NCI-H128 (cell line): ENCODE results near the gene TMEM229B.
"Not testable (repeated sequence)": the region's sequence is repeated elsewhere in the genome, so short reads cannot be mapped to it uniquely, and the experiment has no call there.

Experiments
- DNase-seq: peaks from one replicate; lab custom pipeline; 2025; ENCODE audit not compliant: unreplicated experiment; lab: John Stamatoyannopoulos, UW

The TMEM229B gene

DNA sequence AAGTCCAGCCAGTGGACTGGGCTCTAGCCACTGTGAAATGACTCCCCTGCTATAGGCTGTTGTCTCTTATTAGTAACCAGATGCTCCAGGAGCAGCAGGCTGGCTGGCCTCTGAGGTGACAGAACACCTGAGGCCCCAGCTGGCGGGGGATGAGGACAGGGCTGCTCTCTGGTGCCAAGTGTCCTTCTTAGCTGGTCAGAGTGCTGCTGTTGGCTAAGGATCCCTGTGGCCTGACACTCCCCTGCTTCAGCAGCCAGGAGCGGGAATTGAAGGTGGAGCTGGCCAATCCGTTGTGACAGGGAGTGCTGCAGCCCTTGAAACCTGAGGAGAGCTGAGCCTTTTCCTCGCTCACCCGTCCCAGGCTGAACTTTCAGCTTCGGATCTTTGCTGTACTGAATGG lies 30.7 kb downstream of the TMEM229B start:
- no peak for DNase-seq

DNA sequence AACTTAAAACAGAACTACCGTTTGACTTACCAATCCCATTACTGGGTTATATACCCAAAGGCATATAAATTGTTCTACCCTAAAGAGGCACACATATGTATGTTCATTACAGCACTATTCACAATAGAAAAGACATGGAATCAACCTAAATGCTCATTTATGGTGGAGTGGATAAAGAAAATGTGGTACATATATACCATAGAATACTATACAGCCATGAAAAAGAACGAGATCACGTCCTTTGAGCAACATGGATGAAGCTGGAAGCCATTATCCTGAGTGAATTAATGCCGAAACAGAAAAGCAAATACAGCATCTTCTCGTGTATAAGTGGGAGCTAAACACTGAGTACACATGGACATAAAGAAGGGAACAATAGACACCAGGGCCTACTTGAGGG lies 31.8 kb downstream of the TMEM229B start:
- DNase-seq = no peak

GRCh38 chr14:67453575-67454300 lies 34.8 kb downstream of the TMEM229B start:
- DNase-seq = no peak

DNA sequence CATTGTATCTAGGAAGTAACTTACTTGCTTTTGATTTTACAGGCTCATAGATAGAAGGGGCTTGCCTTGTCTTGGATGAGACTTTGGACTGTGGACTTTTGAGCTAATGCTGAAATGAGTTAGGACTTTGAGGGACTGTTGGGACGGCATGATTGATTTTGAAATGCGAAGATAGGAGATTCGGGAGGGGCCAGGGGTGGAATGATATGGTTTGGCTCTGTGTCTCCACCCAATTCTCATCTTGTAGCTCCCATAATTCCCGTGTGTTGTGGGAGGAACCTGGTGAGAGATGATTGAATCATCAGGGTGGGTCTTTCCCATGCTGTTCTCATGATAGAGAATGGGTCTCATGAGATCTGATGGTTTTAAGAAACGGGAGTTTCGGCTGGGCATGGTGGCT lies 36.9 kb downstream of the TMEM229B start:
- not testable (repeated sequence) for DNase-seq

DNA sequence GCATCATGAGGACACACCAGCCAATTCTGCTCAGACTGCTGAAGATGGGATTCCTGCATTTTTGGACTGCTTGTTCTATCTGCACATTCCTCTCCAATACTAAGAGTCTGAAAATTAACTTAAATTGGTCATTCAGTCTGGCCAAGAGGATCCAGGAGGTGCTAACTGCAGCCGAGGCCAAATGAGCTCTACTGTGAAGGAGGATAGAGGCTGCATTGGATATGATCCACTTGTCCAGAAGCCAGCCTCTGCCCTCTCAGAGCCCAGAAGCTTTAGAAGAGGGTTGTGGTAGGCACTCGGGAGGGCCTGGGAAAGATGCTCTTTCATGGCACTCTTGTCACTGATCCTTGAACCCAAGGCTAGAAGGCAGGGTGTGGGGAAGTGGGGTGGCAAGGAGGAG lies 39.4 kb downstream of the TMEM229B start:
- no peak for DNase-seq

DNA sequence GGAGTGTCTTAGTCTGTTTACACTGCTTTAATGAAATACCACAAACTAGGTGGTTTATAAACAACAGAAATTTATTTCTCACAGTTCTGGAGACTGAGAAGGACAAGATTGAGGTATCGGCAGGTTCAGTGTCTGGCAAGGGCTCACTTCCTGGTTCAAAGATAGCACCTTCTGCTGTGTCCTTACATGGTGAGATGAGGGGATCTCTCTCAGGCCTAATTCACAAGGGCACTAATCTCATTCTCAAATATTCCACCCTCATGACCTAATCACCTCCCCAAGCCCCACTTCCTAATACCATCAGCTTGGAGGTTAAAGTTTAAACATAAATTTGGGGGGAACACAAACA lies 41.5 kb downstream of the TMEM229B start:
- DNase-seq = no peak

GRCh38 chr14:67446371-67447032 lies 42.0 kb downstream of the TMEM229B start:
- DNase-seq = no peak

GRCh38 chr14:67444395-67444794 lies 44.1 kb downstream of the TMEM229B start:
- no peak for DNase-seq

GRCh38 chr14:67442139-67442906 lies 46.2 kb downstream of the TMEM229B start:
- DNase-seq = no peak

GRCh38 chr14:67441672-67442071 lies 46.8 kb downstream of the TMEM229B start:
- no peak for DNase-seq

DNA sequence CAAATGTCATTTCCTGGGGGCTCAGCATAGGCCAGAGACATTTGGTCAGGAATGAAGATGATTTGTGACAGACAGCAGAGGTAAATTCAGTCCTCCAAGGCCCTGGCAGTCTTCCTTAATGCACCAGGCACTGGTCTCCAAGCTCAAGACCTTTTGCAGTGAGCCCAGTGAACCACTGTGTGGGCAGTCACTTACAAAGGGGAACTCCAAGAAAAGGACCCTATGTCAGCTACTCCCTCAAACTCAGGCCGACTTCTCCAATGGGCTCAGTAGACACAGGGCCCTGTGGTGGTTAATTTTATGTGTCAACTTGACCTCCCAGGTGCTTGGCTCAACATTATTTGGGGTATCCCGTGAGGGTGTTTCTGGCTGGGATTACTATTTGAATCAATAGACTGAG lies 47.3 kb downstream of the TMEM229B start:
- DNase-seq = no peak

GRCh38 chr14:67440513-67440912 lies 48.0 kb downstream of the TMEM229B start:
- no peak for DNase-seq

DNA sequence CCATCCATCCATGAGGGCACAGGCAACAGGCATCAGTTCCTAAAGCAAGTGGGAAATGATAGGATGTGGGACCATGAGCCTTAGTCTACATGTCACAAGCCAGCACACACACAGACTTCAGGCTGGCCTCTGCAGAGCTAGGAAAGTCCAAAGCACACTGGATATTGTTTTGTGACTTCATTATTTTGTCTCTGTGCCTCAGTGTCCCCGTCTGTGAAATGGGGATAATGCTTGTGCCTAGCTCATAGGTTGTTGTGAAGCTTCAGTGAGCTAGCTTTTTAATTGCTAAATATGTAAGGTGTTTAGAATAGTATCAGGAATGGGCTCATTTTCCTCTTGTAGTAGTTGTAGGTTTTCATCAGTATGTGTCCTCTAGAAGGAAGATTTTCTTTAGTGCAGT lies 49.6 kb downstream of the TMEM229B start:
- no peak for DNase-seq

DNA sequence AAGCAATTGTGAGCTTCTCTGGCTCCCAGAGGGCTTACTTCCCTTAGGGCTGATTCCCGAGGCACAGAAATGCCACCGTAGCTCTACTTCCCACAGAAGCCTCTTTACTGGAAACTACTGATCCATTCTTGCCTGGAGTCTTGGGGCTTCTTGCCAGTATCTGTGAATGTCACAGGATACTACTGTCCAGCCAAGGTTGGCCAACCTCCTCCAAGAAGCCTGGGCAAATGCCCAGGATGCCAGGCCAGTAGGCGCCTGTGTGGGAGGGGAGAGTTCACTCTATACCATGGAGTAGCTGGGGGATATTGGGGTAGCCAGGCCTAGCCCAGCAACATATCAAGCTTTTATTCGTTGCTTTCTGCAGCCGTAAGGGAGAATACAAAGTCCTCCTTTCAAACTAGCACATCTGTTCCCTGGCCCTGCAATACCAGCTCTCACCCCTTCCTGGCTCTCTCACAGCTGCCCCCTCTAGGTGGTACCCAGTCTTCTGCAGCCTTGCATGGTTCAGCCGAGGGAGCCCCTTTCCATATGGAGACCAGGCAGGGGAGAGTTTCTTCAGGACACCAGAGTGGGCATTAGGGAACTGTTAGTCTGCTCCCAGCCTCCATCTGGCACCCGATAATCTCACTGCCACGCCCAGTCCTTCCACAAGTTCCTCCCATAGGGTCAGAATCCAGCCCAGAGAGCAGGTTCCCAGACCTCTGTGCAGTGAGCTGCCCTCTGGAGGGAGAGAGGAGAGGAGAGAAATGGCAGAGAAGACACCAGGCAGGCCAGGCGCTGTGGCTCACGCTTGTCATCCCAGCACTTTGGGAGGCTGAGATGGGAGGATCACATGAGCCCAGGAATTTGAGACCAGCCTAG lies 52.3 kb downstream of the TMEM229B start:
- no peak for DNase-seq

GRCh38 chr14:67435603-67436002 lies 52.9 kb downstream of the TMEM229B start:
- no peak for DNase-seq

DNA sequence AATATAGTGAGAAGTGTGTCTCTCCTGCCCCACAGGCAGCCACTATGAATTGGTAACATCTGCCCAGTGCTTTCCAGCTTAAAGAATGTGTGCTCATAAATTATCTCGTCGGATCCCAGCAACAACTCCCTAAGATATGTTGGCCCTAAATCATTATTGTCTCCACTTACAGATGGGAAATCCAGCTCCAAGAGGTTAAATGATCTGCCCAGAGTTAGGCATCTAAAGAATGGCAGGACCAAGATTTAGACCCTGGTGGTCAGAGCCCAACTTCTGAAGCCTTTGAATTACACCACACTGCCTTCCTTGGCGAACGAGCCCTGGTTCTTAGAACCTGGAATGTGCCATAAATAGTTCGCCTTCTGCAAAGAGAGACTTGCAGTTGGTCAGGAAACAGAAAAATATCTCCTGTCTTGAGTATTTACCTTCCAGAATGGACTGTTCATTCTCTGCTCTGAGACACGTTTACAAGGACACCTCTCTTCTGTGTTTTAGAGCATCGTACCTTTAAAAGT lies 56.4 kb downstream of the TMEM229B start:
- DNase-seq = no peak

GRCh38 chr14:67429510-67430205 lies 58.9 kb downstream of the TMEM229B start:
- DNase-seq = no peak

DNA sequence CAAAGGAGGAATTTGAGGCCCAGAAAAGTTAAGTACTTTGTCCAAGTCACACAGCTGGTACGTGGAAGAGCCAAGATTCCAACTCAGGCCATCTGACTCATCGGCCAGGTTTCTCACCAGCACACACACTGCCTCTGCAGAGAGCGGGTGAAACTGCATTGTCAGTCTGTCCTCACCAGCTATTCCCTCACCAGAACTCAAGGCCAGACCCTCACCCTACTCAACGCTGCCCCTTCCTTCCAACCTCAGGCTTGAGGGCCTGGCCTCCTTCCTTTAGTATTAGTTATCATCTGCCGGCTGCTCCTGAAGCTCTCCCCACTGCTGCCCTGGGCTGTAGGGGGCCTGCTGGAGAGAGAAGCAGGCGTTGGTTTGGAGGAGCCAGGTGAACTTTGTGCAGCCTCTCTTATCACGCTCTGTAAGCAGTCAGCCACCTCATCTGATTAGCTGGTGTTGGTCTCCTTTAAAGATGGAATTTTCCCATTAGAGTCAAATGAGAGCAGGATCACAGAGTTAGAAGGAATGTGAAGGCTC lies 60.0 kb downstream of the TMEM229B start:
- no peak for DNase-seq

DNA sequence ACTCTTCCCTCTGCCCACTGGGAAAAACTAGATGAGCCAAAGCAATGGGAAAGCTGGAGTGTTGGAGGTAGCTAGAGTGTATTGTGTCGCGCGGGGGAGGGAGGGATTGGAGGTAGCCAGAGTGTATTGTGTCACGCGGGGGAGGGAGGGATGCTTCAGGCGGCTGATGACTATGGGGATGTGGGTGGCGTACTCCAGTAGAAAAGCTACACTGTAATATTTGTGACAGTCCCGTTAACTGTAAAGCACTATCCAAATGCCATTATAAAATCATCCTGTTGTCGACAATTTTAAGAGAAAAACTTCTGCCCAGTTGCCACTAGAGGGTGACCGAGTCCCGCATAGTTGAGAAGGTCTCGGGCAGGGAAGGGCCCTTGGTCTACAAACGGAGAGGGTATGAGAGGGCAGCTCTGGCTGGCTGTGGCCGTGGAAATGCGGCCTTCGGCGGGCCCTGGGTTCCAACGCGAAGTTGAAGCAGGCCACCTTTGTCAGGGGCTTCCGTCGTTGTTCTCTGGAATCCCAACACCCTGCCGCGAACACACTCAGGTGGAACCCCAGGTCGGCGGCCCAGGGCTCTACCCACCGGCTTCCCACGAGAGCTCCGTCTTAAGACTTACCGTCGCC lies 61.4 kb downstream of the TMEM229B start:
- peak; percentile 57 for DNase-seq

DNA sequence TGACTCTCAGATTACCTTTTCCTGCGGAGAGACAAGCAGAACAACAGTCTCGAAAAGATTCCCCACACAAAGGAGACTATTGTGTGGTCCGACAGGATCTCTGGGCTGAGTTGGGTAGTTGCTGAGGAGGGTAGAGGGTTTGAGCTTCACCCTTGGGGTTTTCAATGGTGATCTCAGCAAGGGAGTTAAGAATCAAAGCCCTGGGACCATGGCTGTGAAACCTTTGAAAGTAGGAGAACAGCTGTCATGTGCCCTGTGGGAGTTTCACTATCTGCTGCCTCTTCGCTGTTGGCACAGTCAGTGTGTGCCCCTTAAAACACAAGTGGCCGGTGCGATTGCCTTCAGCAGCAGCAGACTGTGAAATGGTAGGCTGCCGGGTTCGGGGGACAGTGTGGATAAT lies 62.4 kb downstream of the TMEM229B start:
- no peak for DNase-seq
